GM19328 (cell line): Measurements from ENCODE around the gene ZNF423.

Source experiments
- ATAC-seq: cut with Tn5 transposase; IDR thresholded peaks from one replicate; pipeline ENCODE4 v1.9.1; 2021; ENCODE audit warnings: mild to moderate bottlenecking, moderate library complexity; ENCODE audit not compliant: unreplicated experiment

ZNF423 gene

GRCh38 chr16:49674351-49674851 is 181.5 kb downstream of the ZNF423 start:
- ATAC-seq, result no peak

DNA sequence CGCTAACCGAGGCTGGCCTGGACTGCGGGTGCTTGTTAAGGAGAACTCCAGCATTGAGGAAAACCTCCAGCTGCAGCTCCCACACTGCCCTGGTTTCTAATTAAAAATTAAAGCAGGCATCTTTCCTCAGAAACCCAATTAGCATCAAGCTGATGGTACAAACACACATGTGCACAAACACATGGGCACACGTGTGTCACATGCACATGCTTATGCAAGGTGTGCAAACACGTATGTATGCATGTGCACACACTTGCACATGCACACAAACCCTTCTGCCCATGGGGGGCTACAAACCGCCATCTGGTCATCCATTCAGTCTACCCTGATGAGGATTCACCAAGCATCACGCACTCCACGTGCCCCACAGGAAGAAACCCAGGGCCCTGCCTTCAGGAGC is 182.5 kb downstream of the ZNF423 start:
- ATAC-seq, result no peak

- no peak for ATAC-seq
These were observed 183.2 kb downstream of the ZNF423 start for GRCh38 chr16:49672753-49673152.

DNA sequence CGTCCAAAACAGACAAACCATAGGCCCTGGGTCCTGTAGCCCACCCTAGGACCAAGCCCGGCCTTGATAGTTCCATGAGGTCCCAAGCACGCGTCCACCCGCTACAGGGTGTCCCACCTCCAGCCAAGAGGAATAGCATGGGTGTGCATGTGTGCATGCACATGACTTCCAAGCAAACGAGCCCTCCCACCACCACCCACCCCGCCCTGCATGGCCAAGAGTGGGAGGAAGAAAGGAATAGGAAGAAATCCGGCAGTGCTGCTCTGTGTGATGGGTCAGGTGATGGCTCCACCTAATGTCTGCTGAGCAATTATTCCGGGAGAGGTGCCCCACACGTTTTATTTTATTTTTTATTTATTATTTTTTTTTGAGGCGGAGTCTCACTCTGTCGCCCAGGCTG is 184.6 kb downstream of the ZNF423 start:
- ATAC-seq, result no peak

GRCh38 chr16:49670627-49671026 is 185.3 kb downstream of the ZNF423 start:
- no peak for ATAC-seq

GRCh38 chr16:49665482-49666230 is 190.3 kb downstream of the ZNF423 start:
- ATAC-seq, result no peak

DNA sequence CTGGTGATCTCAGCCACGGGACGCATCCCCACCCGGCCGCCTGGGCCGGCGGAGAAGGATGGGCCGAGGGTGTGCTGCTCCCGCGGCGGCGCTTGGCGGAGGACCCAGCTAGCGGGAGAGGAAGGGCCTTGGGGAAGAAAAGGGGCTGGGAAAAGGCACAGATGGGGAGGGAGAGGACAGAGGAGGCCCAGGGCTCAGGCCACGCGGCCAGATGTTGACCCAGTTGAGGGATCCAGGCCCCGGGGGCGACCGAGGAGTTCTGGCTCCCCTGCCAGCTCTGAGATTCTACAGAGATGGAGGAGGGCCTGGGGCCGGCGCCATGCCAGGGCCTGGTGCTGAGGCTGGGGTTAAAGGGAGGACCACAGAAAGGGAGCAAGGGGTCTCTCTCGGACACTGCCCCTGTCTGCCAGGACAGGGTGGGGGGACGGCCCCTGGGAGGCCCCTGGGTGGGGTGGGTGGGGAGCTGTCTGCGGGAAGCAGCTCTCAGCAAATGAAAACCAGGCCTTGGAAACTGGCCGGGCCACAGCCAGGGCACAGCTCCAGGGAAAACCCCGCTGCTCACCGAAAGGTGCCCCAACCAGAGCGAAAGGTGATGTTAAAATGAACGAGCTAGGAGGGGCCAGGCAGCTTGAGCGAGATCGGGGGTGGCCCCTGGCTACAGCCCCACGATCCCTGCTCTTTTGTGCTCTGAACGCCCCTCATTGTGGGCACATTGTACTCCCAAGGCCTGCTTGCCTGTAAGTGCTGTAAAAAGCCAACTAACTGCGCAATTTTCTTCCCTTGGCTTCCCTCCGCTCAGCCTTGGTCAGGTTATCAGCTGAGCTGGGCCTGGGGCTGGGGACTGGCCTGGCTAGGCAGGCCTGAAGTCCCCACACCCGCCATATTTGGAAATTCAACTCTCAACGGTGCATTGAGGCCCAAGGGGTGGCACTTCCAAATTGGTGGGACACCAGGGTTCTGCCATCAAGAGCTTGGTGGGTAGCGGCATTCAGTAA is 191.4 kb downstream of the ZNF423 start:
- ATAC-seq, result no peak

DNA sequence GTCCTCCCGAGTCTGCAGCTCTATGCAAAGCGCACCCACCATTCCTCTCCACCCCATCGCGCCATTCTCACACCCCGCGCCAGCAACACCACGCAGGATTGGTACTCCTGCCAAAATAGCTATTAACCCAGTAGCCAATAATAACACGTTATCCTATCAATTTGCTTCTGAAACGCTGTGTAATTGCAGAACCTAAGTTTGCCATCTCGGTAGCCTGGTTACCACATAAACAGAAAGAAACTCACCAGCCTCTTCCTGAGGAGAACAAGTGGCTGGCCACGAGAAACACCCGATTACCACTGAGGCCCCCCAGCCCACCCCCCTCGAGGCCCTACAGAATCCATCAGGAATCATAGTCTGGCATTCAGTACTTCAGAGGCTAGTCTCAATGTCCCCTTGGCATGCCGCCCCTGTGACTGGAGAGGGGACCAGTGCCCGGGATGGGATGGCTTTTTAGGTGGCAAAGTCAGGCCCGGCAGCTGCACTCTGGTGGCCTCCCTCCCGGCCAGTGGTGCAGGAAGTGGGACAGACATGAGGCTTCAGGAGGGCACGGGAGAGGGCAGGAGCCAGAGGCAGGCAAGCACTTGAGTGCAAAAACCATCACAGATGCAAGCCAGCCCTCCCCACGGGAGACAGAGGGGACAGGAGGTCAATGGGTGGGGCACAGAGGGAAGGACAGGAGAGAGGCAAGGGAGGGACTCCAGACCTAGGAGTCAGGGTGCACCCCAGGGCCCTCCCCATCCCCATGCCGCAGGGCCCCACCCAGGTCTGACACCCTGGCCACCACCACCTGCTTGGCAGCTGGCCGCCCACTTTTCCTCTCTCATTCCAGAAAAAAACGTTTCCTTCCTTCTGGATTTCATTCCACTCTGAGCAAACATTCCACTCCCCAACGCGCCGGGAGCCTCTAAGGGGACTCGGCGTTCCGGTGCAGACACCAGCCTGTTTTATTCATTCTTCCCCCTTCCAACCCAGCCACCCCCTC is 192.5 kb downstream of the ZNF423 start:
- no peak for ATAC-seq

DNA sequence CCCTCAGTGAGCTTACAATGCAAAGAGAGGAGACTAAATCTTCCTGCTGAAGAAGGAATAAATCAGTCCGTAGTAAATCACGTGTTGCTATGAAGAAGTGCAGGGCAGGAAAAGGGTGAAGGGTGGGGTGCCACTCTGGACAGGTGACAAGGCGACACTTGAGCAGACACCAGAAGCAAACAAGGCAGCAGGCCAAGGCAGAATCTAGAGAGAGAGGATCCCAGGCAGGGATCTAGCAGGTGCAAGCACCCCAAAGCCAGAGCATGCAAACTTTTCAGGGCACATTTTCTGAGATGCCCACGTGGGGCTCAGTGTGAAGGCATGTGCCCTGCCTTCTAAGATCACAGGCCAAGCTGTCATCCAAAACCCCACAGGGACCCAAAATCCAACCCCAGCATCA is 193.3 kb downstream of the ZNF423 start:
- ATAC-seq, result no peak

GRCh38 chr16:49661465-49662187 is 194.3 kb downstream of the ZNF423 start:
- no peak for ATAC-seq

- ATAC-seq, result no peak
These were observed 195.3 kb downstream of the ZNF423 start for GRCh38 chr16:49660626-49661025.

- no peak for ATAC-seq
These were observed 196.6 kb downstream of the ZNF423 start for GRCh38 chr16:49659356-49659755.

GRCh38 chr16:49658531-49658930 is 197.4 kb downstream of the ZNF423 start:
- no peak for ATAC-seq

GRCh38 chr16:49657736-49658465 is 198.0 kb downstream of the ZNF423 start:
- ATAC-seq, result no peak

GRCh38 chr16:49654425-49654824 is 201.5 kb downstream of the ZNF423 start:
- ATAC-seq, result no peak

- no peak for ATAC-seq
These were observed 202.3 kb downstream of the ZNF423 start for GRCh38 chr16:49653577-49653976.

DNA sequence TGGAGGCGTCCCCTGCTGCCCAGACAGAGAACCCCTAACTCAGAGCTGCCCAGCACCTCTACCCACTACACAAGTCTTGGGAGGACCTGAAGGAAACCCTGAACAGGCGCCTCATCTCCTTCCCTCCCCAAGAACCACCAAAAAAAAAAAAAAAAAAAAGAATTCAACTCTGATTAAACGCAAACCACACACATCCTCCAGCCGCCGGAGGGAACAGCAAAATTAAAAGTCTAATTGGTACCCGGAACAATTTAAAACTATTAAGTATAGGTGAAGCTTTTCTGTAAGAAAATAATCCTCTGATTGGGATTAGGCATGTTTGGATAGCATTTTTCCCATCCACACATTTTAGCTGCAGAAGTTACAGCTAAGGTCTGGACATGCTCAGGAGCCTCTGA is 202.7 kb downstream of the ZNF423 start:
- ATAC-seq, result no peak

DNA sequence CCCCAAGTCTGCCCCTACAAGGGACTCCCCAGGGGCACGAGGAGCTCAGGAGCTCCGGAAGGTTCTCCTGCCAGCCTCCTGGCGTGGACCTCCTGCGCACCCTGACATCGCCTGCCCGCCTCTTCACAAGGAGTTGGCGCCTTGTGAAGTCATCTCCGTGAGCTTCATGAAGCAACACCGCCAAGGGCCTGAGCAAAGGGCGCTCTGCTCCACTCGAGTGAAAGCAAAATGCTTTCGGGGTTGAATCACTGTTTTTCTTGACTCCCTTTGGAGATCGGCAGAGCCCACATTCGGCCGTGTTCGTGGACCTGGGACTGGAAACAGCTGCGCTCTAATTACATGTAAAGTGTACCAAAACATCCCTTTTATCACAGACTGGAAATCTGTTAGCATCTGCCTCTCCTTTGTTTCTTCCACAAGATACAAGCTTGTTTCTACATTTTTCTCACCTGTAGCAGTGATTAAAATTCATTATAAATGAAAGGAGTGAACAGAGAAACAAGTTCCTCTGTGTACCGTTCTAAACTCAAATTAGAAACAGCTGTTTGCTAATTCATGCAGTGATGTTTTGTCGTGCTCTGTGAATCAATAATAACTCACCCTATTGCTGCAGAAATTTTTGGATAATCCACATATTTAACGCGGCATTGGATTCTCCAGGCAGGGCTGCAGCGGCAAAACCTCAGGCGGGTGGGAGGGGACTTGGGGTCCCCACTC is 203.3 kb downstream of the ZNF423 start:
- no peak for ATAC-seq

DNA sequence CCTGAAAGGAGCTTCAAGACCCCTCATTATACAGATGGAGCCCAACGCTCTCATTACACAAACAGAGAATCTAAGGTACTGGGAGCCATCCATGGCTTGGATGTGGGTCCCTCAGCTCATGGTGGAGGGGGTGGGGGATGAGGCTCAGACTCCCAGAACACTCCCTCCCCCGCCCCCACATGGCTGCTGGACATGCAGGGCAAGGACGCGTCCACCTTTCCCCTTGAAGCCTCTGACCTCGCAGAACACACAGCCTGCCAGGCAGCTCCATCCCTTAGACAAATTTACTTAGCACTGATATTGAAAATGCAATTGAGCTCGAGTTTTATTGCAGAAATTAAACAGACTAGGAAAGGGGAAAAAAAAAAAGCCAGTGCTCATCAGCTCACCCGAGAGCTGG is 203.9 kb downstream of the ZNF423 start:
- ATAC-seq, result no peak
